COLO668 (cell line): Measurements from ENCODE around the gene CLEC2D.
A peak's percentile ranks its signal among the peaks of the same experiment; 100 is the strongest.
"Not testable (repeated sequence)": the region's sequence is repeated elsewhere in the genome, so short reads cannot be mapped to it uniquely, and the experiment has no call there.

Experiments used
- DNase-seq: peaks from one replicate; lab custom pipeline; 2025; ENCODE audit not compliant: unreplicated experiment; lab: John Stamatoyannopoulos, UW

The CLEC2D gene

DNA sequence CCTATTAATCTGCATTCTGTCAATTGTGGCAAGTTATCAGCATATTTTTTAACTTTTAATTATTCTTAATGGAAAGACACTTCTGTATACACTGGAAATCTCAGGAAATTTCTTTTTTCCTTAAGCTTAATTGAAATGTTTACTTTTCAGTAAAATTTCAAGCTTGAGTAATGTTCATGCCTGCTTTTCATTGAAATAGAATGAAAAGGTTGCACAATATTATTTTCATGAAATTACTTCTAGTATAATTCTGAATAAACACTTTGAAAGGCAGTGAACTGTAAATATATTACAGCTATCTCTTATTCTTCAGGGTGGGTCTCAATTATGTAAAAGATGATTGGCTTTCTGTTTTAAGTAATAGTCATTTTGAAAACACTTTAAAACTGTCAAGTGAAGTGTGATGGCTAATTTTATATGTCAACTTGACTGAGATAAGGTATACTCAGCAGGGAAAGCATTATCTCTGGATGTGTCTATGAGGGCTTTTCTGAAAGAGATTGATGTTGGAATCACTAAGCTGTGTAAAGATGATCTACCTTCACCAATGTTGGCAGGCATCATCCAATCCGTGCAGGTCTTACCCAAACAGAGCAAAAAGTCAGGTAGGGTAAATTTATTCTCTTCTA lies 29.9 kb downstream of the CLEC2D start:
- DNase-seq = no peak

DNA sequence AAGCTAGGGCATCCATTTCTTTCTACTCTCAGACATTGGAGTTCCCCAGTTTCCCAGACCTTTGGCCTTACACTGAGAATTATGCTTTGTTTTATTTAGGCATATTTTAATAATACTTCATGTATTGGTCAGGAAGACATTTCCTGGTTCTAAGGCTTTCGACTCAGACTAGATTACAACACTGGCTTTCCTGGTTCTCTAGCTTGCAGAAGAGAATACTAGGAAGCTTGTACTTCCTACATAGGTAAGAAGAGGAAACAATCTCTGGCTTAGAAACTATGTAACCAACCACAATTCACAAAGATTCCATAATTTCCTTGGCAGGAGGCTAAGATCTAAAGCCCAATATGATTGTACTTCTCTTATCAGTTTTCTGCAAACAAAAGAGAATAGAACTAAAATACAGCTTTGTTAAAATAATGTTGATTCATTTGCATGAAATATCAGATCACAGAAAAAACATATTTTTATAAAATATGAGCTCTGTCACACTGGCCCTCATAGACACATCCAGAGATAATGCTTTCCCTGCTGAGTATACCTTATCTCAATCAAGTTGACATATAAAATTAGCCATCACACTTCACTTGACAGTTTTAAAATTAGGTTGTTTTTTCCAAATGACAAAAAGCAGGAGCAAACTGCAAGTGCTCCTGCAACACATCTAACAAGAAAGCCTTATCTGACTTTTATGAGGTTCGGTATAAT lies 30.5 kb downstream of the CLEC2D start:
- DNase-seq = no peak

DNA sequence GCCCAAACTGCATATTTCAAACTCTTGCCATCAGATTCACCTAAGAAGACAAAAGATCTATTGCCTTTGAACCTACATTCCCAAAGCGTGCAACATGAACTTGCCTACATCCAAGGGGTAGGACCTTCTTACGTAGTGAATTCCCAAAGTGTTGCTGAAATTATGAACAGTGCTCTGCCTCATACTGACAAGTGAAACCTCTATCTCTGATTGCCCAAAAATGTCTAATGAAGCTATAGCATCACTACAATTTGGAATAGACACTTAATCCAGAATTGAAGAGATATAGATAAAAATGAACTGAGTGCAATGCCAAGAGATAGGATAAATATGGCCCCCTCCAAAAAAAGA lies 31.1 kb downstream of the CLEC2D start:
- DNase-seq = no peak

DNA sequence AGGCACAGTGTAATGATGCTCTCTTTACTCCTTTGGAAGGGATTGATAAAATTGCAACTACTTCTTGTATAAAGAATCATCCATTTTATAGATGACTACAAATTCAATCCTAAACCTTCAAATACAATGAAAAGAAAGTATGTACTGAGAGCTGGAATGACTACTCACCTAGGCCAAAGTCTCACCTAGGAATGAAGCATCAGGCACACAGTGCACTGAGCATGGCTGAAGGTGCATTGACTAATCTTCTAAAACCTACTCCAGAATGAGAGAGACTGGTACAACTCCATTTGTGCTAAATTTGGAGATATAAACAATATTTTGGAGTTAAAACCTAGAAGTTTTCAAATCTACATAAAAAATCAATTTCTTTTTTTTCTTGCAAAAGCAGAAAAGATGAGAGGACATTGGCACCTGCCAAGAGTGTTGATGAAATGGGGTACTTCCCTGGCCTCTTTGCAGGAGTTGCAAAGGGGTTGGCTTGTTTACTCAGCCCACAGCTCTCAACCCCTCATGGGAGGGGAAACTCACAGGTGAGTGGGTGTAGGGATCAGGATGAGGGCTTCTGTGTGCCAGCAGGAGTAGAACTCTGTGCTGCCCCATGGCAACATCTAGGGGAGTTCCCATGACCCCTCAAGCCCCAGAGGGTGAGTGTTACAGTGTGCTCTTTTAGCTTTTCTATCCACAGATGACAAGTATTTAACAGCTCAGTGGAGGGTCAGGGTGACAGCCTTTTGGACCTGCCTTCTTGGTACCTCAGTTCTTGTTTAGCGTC lies 32.1 kb downstream of the CLEC2D start:
- no peak for DNase-seq

DNA sequence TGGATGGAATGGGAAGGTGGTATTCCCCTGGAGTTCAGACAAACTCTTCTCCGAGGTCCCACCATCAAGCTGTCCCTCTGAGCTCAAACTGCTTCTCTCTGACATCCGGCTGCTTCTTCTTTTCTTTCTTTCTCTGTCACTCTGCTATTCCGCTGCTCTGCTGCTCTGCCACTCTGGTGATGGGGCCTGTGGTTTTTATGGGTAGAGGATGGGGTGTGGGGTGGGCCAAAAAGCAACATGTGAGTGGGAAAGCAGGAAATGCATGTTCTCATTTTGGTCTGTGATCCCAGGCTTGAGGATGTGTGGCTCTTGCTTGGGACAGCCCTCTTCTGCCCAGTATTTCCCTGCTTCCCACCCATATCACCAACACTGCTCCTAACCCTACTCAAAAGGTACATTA lies 32.7 kb downstream of the CLEC2D start:
- DNase-seq = no peak

DNA sequence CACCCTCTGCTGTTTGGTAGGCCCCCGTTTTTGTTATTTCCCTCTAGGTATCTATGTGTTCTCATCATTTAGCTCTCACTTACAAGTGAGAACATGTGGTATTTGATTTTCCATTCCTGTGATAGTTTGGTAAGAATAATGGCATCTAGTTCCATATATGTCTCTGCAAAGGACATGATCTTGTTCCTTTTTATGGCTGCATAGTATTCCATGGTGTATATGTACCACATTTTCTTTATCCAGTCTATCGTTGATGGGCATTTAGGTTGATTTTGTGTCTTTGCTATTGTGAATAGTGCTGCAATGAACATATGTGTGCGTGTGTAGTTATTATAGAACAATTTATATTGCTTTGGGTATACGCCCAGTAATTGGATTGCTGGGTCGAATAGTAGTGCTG lies 35.0 kb downstream of the CLEC2D start:
- DNase-seq = not testable (repeated sequence)

DNA sequence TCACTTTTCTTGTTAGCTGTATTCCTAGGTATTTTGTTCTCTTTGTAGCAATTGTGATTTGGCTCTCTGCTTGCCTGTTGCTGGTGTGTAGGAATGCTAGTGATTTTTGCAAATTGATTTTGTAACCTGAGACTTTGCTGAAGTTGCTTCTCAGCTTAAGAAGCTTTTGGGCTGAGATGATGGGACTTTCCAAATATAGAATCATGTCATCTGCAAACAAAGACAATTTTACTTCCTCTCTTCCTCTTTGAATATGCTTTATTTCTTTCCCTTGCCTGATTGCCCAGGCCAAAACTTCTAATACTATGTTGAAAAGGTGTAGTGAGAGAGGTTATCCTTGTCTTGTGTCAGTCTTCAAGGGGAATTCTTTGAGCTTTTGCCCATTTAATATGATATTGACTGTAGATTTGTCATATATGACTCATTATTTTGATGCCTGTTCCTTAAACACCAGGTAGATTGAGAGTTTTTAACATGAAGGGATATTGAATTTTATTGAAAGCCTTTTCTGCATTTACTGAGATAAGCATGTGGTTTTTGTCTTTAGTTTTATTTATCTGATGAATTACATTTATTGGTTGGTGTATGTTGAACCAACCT lies 36.7 kb downstream of the CLEC2D start:
- no peak for DNase-seq

DNA sequence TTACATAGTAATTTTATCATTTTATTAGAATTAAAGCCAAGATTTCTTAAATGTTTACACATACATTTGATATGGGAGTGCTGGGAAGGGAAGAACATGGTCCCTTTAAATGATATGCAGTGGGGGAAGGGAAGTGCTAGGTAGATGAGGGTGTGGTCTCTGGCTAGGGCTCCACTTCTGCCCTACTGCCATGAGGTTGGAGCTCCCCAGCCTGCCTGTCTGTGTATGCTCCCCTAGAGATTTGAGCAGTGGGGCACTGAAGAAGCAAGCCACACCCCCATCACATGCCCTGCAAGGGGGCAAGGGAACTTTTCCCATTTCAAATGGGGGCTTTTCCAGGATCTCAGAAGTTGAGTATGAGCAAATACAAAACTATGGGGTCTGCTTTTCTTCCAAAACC lies 37.8 kb downstream of the CLEC2D start:
- no peak for DNase-seq

DNA sequence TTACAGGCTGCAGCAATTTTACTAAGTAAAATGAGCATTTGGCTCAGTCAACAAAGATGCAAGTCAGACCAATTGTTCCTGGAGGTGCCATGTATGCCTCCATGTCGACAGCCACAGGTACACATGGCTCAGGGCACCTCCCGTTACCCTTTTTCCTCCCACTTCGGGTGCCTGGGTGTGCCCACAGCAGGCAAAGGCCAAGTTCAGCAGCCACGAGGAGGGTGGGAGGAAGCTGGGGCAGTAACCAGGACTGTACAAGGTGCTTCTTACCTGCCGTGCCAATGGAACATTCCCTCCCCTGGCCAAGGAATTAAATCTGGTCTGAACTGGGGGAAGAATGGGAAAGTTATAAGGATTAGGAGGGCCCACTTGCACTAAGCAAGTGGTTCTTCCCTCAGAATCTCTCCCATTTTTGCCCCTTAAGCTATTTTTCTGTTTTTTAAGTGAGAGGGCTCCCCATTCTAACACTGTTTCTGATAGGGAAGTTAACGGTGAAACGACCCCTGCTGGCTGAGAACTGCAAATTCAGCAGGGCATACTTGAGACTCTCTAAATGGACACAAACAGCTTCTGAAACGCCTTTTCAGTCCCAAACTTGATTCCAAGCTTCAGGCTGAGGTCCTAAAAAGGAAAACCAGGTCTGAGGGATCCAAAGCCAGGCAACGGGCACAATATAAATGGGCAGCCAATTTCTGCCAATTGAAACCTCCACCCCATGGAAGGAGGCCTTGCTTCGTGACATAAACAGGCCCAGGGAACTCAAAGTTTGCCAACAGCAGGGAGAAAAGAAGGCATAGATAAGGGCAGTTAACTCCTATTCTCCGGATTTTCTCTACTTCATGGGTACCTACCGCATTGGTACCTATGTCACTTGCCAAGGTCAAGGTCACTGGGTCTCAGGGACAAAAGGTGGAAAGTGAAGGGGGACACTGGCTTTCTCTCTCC lies 38.6 kb downstream of the CLEC2D start:
- peak; percentile 22 for DNase-seq

DNA sequence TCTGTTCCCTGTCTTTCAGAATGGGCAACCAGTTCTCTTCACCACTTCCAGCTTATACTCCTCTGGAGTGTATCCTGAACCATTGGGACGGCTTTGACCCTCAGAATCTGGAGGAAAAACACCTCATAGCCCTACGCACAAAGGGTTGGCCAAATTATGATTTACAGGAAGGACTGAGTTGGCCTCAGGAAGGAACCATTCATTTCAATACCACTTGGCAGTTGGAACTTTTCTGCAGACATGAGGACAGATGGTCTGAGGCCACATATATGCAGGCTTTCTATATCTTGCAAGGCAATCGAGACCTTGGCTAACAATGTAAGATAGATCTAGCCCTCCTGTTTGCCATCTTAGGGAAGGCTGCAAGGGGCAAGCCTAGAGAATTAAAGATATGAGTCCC lies 39.3 kb downstream of the CLEC2D start:
- no peak for DNase-seq

DNA sequence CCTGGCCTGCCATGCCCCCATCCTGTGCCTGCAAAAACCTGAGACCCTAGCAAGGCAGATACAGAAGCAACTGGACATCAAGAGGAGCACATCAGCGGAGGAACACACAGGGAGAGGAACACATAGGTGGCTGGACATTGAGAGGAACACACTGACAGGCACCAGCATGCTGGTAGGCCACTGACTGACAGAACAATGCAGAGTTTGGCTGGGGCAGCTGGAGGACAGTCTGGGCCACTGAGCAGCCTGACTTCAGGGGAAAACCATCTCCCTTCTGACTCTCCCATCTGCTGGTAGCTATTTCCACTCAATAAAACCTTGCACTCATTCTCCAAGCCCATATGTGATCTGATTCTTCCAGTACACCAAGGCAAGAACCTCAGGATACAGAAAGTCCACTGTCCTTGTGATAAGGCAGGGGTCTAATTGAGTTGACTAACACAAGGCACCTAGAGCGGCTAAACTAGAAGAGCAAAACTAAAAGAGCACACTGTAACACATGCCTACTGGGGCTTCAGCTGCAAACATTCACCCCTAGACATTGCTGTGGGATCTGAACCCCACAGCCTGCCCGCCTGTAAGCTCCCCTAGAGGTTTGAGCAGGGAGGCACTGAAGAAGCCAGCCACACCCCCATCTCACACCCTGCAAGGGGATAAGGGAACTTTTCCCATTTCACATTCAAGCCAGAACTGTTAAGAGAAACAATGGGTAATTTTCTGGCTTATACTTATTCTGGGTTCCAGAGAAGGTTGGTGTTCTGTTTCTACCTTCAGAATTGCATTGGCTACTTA lies 41.3 kb downstream of the CLEC2D start:
- no peak for DNase-seq

DNA sequence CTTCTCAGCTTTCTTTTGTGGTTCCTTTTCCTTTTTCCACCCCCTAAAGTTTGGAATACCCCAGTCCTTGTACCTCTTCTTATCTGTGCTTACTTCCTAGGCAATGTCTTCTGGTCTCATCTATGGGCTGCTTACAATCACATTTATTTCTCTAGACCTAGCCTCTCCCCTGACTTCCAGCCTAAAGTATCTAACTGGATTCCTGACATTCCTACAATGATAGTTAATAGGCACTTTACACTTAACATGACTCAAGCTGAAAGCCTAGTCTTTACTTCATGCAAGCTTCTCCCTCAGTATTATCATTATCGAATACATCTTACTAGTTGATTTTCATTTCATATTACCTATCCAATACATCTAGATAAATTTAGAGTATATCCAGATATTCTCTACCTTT lies 42.2 kb downstream of the CLEC2D start:
- DNase-seq = no peak

DNA sequence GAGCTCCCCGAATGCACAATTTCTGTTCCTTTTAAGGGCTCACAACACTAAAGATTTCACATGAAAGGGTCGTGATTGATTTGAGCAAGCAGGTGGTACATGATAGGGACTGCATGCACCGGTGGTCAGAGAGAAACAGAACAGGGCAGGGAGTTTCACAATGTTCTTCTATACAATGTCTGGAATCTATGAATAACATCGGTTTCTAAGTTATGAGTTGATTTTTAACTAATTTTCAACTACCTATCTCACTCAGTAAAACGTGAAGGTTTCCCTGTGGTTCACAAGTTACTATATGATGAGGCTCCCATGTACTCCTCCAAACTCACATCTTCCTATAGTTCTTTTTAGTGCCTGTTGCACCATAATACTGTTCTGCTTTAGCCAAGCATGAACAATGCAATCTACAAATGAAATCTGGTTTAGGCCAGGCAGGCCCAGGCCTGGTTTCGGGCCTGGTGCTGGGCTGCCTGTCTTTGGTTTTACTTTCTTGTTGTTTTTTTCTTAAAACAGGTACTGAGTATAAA lies 43.6 kb downstream of the CLEC2D start:
- not testable (repeated sequence) for DNase-seq

DNA sequence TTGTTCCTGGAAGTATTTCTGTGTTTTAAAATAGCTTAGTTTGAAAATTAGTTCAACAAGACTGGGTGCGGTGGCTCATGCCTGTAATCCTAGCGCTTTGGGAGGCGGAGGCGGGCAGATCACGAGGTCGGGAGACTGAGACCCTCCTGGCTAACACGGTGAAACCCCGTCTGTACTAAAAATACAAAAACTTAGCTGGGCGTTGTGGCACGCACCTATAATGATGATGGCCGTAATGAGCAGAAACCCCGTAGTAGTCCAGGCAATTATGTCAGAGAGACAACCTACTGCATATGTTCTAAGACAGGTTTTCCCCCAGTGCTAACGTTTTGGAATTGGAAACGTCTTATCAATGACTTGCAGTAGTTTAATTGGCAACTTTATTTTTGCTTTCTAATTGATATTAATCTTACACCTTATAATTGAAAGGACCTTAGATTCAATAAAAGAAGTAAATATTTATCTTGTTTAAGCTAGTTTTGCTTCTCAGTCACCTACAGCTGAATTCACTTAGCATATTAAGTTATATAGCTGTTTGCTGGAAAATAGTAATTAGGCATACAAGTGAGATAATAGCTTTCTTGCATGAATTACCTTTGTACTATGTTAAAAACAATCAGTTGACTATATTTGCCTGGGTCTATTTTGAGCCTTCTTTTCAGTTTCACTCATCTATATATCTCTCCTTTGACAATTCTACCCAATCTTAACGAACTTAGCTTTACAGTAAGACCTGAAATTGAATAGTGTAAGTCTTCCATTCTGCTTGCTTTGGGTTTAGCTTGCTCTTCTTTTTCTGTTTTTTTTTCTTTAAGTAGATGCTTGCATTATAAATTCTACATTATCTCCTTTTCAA lies 47.8 kb downstream of the CLEC2D start:
- no peak for DNase-seq

DNA sequence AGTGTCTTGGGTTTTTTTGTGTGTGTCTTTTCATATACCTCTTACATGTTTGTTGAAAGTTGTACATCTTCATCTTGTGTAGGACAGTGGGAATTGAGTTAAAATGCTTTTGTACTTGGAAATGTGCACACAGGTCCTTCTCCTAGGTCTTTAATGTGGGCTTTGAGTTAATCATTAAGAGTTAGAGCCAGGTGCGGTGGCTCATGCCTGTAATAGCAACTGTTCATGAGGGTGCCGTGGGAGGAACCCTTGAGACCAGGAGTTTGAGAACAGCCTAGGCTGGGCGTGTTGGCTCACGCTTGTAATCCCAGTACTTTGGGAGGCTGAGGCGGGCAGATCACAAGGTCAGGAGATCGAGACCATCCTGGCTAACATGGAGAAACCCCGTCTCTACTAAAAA lies 49.5 kb downstream of the CLEC2D start:
- no peak for DNase-seq

DNA sequence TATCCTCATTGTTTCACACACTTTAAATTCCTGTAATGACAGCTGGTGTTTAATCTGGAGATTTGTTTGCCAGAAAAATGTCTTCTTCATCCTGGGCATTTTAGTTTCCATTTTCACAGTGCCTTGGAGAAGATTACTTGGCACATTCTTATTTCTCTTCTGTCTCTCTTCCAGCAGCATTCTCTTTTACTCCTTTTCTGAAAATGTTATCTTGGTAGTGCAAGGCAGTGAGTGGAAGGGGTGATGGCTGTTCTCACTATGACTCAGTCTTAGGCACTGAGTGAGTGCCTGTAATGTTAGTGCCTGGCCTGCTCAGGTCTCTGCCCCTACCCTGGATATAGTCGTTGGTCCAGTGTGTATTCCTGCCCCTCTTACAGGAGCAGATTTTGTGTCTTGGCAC lies 50.3 kb downstream of the CLEC2D start:
- DNase-seq = no peak

DNA sequence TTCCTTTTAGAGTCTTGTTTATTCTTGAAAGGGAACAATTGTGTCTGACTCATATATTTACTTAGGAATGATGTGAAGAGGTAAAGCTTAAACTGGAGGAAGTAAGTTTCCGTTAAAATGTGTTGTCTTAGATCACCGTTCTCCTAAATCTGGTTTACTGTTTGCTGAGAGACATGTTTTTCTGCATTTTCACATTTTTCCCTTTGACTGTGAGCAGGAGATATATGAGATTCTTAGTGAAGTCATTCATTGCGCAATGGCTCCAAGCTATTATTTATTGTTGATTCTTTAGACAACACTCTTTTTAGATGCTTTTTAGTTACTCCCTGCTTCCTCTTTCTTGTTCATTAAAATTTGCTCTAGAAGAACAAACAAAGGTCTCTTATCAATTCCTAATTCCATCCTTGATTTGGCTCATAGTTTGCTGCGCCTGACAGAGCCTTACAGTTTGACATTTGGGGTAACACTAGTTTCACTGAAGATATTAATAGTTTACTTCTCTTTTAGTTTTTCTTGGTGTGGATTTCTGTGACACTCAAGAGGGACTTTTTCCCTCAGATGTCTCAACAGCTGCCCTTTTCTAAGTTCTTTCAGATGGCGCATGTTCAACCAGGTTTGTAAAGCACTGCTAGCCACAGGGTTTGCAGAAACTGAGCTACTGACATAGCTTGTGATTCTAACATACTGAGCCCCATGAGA lies 52.0 kb downstream of the CLEC2D start:
- no peak for DNase-seq

DNA sequence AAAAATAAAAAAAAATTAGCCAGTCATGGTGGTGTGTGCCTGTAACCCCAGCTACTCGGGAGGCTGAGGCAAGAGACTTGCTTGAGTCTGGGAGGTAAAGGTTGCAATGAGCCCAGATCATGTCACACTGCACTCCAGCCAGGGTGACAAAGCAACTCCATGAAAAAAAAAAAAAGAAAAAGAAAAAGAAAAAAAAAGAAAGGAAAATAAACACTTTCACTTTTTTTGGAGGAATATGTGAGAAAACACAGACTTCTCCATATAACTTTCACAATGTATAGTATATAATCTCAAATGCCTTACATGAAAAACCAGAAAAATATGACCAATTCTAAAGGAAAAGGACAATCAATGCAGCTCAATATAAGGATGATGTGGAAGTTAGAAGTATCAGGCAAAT lies 54.5 kb downstream of the CLEC2D start:
- no peak for DNase-seq
